HT-29 (cell line): ENCODE measurements around the gene ANKRD45. TPM values are rescaled to one million over a fixed set of nuclear protein-coding genes. Genes with fewer than 3 reads are reported as not detected.
"Not testable (repeated sequence)": the region's sequence is repeated elsewhere in the genome, so short reads cannot be mapped to it uniquely, and the experiment has no call there.

Experiments
- DNase-seq: peaks from one replicate; pipeline ENCODE4 v3.0.0-alpha.2; 2015; ENCODE audit warnings: low spot score
- total RNA-seq: library from RNA; depleted of rRNA; stranded (reverse); fragments of >200 nt; shearing (Covaris generic); gene quantifications from 2 replicates; pipeline ENCODE4 v1.2.3, GENCODE V29; 2014

Gene ANKRD45
- total RNA-seq, 1 experiment from 2014 or later, result 0.58 TPM

GRCh38 chr1:173642450-173643139 is 27.1 kb downstream of the ANKRD45 start:
- not testable (repeated sequence) for DNase-seq

GRCh38 chr1:173639102-173639501 is 30.5 kb downstream of the ANKRD45 start:
- no peak for DNase-seq

GRCh38 chr1:173638043-173639021 is 31.3 kb downstream of the ANKRD45 start:
- no peak for DNase-seq

- not testable (repeated sequence) for DNase-seq
These were observed 32.2 kb downstream of the ANKRD45 start for GRCh38 chr1:173637236-173638042.

- no peak for DNase-seq
These were observed 34.5 kb downstream of the ANKRD45 start, which contains the start of gene TEX50 for GRCh38 chr1:173635116-173635515. TEX50 (plus strand) TSS chr1:173635338; CDS start chr1:173635522, 184 bp downstream.

GRCh38 chr1:173628888-173629287 is 40.8 kb downstream of the ANKRD45 start:
- no peak for DNase-seq

- DNase-seq, result no peak
These were observed 42.4 kb downstream of the ANKRD45 start for GRCh38 chr1:173627269-173627668.

GRCh38 chr1:173616859-173617258 is 52.8 kb downstream of the ANKRD45 start:
- DNase-seq, result no peak

GRCh38 chr1:173613086-173613485 is 56.6 kb downstream of the ANKRD45 start:
- not testable (repeated sequence) for DNase-seq

GRCh38 chr1:173608503-173609216 is 61.0 kb downstream of the ANKRD45 start:
- DNase-seq, result no peak

GRCh38 chr1:173603056-173603591 is 66.5 kb downstream of the ANKRD45 start, which contains the start of gene SLC9C2:
SLC9C2 (minus strand) TSS chr1:173603072; CDS start chr1:173601776, 1,296 bp downstream.
- no peak for DNase-seq

GRCh38 chr1:173601588-173601987 is 68.1 kb downstream of the ANKRD45 start:
- DNase-seq, result no peak

GRCh38 chr1:173596097-173596825 is 73.4 kb downstream of the ANKRD45 start:
- DNase-seq, result no peak

- DNase-seq, result not testable (repeated sequence)
These were observed 78.5 kb downstream of the ANKRD45 start for GRCh38 chr1:173591138-173591537.

- DNase-seq, result no peak
These were observed 79.1 kb downstream of the ANKRD45 start for GRCh38 chr1:173590557-173590956.

GRCh38 chr1:173581383-173582079 is 88.1 kb downstream of the ANKRD45 start:
- no peak for DNase-seq

GRCh38 chr1:173580658-173581057 is 89.0 kb downstream of the ANKRD45 start:
- DNase-seq, result no peak

- DNase-seq, result no peak
These were observed 89.6 kb downstream of the ANKRD45 start for GRCh38 chr1:173580071-173580470.

GRCh38 chr1:173573596-173573995 is 96.1 kb downstream of the ANKRD45 start:
- DNase-seq, result no peak
